Measurements from ENCODE around the gene MYH7B.

The MYH7B gene

DNA sequence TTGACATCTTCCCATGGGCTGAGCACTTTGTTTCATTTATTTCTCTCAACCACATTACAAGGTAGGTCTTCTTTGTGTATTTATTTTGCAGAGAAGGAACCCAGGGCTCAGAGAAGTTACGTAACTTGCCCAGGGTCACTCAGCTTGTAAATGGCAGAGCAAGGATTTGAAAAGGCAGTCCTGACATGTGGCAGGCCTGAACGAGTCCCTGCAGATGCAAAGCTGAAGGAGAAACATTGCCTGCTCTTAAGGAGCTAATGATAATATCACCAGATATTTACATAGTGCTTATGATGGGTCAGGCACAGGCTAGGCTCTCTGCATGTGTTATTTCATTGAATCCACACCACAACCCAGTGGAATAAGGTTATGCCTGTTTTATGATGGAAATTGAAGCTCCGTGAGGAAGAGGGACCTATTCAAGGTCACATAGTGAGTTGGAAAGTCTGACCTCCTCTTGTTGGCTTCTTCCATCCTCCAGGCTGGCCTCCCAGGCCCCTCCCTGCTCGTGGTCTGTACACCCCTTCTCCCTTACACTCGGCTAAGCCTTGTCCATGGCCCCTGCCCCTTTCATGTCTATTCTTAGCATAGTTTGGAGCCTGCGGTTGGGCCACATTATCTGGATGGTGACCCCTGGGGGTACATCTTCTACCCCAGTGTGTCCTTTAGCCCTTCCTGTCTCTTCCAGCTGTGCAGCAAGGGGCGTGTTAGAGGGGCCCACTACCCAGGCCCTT, 12.5 kb downstream of the MYH7B start:
- no peak for TF ChIP-seq SUZ12 (IDR thresholded peaks at IDR 0.05)
- TF ChIP-seq BHLHE40 (IDR thresholded peaks at IDR 0.05; ENCODE audit: borderline replicate concordance) = no peak
- no peak for TF ChIP-seq L3MBTL2 (conservative IDR thresholded peaks at IDR 0.05)
- ChIA-PET POLR2A (no interaction called here), CTCF (no interaction called here)
- no peak for DNase-seq (ENCODE audit: extremely low spot score)

- ChIA-PET POLR2A (no interaction called here), CTCF (no interaction called here)
- TF ChIP-seq SUZ12 (IDR thresholded peaks at IDR 0.05) (no peak), CTBP1 (IDR thresholded peaks at IDR 0.05; ENCODE audit: borderline replicate concordance) (no peak), TARDBP (IDR thresholded peaks at IDR 0.05) (no peak), LEF1 (IDR thresholded peaks at IDR 0.05; ENCODE audit: borderline replicate concordance) (no peak), L3MBTL2 (conservative IDR thresholded peaks at IDR 0.05) (no peak), SP1 (IDR thresholded peaks at IDR 0.05) (no peak), BHLHE40 (IDR thresholded peaks at IDR 0.05; ENCODE audit: borderline replicate concordance) (no peak), HDGF (IDR thresholded peaks at IDR 0.05; ENCODE audit: borderline replicate concordance) (no peak), PKNOX1 (IDR thresholded peaks at IDR 0.05) (no peak)
- DNase-seq (ENCODE audit: extremely low spot score) = no peak
Measured at GRCh38 chr20:34970193-34970840, 14.6 kb downstream of the MYH7B start.

GRCh38 chr20:34970846-34971560, 15.3 kb downstream of the MYH7B start:
- no peak for TF ChIP-seq NFRKB (IDR thresholded peaks at IDR 0.05)
- TF ChIP-seq CTBP1 (IDR thresholded peaks at IDR 0.05; ENCODE audit: borderline replicate concordance) = no peak
- TF ChIP-seq SP1 (IDR thresholded peaks at IDR 0.05) = no peak
- no peak for TF ChIP-seq HDGF (IDR thresholded peaks at IDR 0.05; ENCODE audit: borderline replicate concordance)
- TF ChIP-seq PKNOX1 (IDR thresholded peaks at IDR 0.05) = no peak
- DNase-seq (ENCODE audit: extremely low spot score) = no peak
- CTCF ChIA-PET = no interaction called here
- POLR2A ChIA-PET = no interaction called here

- CTCF ChIA-PET = interaction anchor here (0.7 kb wide), 1 partner anchor 99 kb away, joined by 3 read pairs; the partner anchor contains the start of gene GGT7
- POLR2A ChIA-PET = no interaction called here
- DNase-seq (ENCODE audit: extremely low spot score) = no peak
- TF ChIP-seq FOXA1 (IDR thresholded peaks at IDR 0.05) = no peak
- no peak for TF ChIP-seq FOXM1 (IDR thresholded peaks at IDR 0.05; ENCODE audit: borderline replicate concordance)
- TF ChIP-seq ARNT (IDR thresholded peaks at IDR 0.05) = no peak
- no peak for TF ChIP-seq SP1 (IDR thresholded peaks at IDR 0.05)
- no peak for TF ChIP-seq LEF1 (IDR thresholded peaks at IDR 0.05; ENCODE audit: borderline replicate concordance)
- TF ChIP-seq TARDBP (IDR thresholded peaks at IDR 0.05) = no peak
- TF ChIP-seq SUZ12 (IDR thresholded peaks at IDR 0.05) = no peak
- TF ChIP-seq CTBP1 (IDR thresholded peaks at IDR 0.05; ENCODE audit: borderline replicate concordance) = no peak
- TF ChIP-seq FOXK2 (IDR thresholded peaks at IDR 0.05) = no peak
- no peak for TF ChIP-seq HDGF (IDR thresholded peaks at IDR 0.05; ENCODE audit: borderline replicate concordance)
Measured at GRCh38 chr20:34971561-34972235, 16.0 kb downstream of the MYH7B start.

DNA sequence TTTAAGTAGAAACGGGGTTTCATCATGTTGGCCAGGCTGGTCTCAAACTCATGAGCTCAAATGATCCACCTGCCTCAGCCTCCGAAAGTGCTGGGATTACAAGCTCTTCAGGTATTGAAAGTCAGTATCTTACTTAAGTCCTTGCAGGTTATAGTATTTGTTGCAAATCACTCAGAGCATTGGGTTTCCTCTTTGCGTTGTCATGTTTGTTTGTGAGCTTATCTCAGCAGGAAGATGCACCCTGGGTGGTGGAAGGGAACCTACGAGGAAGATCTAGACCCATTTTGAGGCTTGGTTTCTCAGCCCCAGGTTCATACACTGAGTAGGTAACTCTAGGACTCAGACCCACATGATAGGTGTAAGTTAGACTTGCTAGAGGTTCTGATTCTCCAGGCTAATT, 18.6 kb downstream of the MYH7B start:
- ChIA-PET CTCF (interaction anchor here (0.8 kb wide), 1 partner anchor 95 kb away, joined by 3 read pairs; no protein-coding TSS in a partner anchor), POLR2A (no interaction called here)
- no peak for TF ChIP-seq BHLHE40 (IDR thresholded peaks at IDR 0.05; ENCODE audit: borderline replicate concordance)
- TF ChIP-seq ZNF384 (IDR thresholded peaks at IDR 0.05) = no peak
- TF ChIP-seq PKNOX1 (IDR thresholded peaks at IDR 0.05) = no peak
- no peak for DNase-seq (ENCODE audit: extremely low spot score)

GRCh38 chr20:34976286-34976685, 20.6 kb downstream of the MYH7B start:
- TF ChIP-seq ZNF384 (IDR thresholded peaks at IDR 0.05) (no peak), SP1 (IDR thresholded peaks at IDR 0.05) (no peak), FOXA1 (IDR thresholded peaks at IDR 0.05) (no peak), BHLHE40 (IDR thresholded peaks at IDR 0.05; ENCODE audit: borderline replicate concordance) (no peak), ELF4 (IDR thresholded peaks at IDR 0.05) (no peak), SUZ12 (IDR thresholded peaks at IDR 0.05) (no peak), FOXM1 (IDR thresholded peaks at IDR 0.05; ENCODE audit: borderline replicate concordance) (no peak), PKNOX1 (IDR thresholded peaks at IDR 0.05) (no peak), HDGF (IDR thresholded peaks at IDR 0.05; ENCODE audit: borderline replicate concordance) (no peak), TARDBP (IDR thresholded peaks at IDR 0.05) (no peak), ARNT (IDR thresholded peaks at IDR 0.05) (no peak), CTBP1 (IDR thresholded peaks at IDR 0.05; ENCODE audit: borderline replicate concordance) (no peak), NFRKB (IDR thresholded peaks at IDR 0.05) (no peak), L3MBTL2 (conservative IDR thresholded peaks at IDR 0.05) (no peak), LEF1 (IDR thresholded peaks at IDR 0.05; ENCODE audit: borderline replicate concordance) (no peak), FOXK2 (IDR thresholded peaks at IDR 0.05) (no peak)
- ChIA-PET POLR2A (no interaction called here), CTCF (no interaction called here)
- no peak for DNase-seq (ENCODE audit: extremely low spot score)
